Fibroblast of mammary gland (primary cell): Measurements from ENCODE around the gene EIF2S2.

ENCODE experiments used
- DNase-seq: peaks from one replicate; pipeline ENCODE4 v3.0.0-alpha.2; 2010; ENCODE audit warnings: low read depth
- H3K4me3 ChIP-seq: 2 replicates; pipeline ENCODE4 v1.5.1; 2011; ENCODE audit warnings: low read depth, mild to moderate bottlenecking, low read length, moderate library complexity; ENCODE audit not compliant: control insufficient read depth
- TF ChIP-seq, protein P1 (sequence below): conservative IDR thresholded peaks from 2 replicates; pipeline ENCODE4 v1.5.1; 2011; ENCODE audit warnings: low read depth, low read length, inconsistent platforms; ENCODE audit not compliant: control insufficient read depth, insufficient read depth

Gene EIF2S2

DNA sequence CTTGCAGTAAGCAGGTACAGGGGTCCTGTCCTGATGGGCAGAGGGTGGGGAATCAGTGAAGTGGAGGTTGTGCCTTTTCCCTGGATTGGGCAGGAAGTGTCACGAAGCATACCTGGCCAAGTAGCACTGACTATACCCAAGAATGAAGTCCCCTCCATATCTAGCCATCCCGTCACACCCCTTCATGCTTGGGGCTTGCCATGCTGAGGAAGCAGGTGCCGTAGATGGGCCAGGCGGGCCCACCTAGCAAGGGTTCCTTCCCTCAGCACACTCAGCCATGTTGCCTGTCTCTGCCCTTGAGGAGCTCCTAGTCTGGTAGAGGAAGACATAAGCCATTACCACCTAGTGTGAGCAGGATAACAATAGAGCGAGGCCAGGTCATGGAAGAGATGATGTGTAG, 33.5 kb downstream of the EIF2S2 start:
- TF ChIP-seq, protein P1, sequence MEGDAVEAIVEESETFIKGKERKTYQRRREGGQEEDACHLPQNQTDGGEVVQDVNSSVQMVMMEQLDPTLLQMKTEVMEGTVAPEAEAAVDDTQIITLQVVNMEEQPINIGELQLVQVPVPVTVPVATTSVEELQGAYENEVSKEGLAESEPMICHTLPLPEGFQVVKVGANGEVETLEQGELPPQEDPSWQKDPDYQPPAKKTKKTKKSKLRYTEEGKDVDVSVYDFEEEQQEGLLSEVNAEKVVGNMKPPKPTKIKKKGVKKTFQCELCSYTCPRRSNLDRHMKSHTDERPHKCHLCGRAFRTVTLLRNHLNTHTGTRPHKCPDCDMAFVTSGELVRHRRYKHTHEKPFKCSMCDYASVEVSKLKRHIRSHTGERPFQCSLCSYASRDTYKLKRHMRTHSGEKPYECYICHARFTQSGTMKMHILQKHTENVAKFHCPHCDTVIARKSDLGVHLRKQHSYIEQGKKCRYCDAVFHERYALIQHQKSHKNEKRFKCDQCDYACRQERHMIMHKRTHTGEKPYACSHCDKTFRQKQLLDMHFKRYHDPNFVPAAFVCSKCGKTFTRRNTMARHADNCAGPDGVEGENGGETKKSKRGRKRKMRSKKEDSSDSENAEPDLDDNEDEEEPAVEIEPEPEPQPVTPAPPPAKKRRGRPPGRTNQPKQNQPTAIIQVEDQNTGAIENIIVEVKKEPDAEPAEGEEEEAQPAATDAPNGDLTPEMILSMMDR: no peak
- DNase-seq: no peak
- H3K4me3 ChIP-seq: no peak overlapping the region

DNA sequence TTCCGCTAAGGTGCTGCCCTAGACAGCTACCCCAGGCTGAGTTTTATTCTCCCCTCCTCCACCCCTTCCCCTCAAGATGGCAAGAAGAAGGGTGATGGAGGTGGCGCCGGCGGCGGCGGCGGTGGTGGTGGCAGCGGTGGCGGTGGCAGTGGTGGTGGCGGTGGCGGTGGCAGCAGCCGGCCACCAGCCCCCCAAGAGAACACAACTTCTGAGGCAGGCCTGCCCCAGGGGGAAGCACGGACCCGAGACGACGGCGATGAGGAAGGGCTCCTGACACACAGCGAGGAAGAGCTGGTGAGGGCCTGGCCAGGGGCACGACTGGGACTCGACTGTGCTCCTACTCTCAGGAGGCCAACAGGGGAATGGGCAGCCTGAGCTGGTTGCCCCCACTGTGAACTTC, 35.1 kb downstream of the EIF2S2 start:
- no peak for DNase-seq
- no peak overlapping the region for H3K4me3 ChIP-seq
- TF ChIP-seq, protein P1: no peak

DNA sequence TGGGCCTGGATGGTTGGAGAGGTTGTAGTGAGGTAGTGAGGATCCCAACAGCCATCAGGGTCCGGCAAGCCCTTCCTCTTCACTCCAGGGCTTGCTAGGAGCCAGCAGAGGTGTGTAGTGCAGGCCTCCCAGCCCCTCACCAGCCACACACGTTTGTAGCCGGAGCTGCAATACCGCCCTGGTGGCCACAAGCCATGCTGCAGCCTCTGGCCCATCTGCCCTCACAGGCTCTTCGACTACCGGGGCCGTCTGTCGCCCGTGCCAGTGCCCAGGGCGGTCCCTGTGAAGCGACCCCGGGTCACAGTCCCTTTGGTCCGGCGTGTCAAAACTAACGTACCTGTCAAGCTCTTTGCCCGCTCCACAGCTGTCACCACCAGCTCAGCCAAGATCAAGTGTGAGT, 36.4 kb downstream of the EIF2S2 start:
- no peak overlapping the region for H3K4me3 ChIP-seq
- no peak for DNase-seq
- TF ChIP-seq, protein P1: no peak

GRCh38 chr20:34074101-34074760, 37.8 kb downstream of the EIF2S2 start:
- peak; percentile 23 for DNase-seq
- H3K4me3 ChIP-seq: no peak overlapping the region
- TF ChIP-seq, protein P1: no peak

DNA sequence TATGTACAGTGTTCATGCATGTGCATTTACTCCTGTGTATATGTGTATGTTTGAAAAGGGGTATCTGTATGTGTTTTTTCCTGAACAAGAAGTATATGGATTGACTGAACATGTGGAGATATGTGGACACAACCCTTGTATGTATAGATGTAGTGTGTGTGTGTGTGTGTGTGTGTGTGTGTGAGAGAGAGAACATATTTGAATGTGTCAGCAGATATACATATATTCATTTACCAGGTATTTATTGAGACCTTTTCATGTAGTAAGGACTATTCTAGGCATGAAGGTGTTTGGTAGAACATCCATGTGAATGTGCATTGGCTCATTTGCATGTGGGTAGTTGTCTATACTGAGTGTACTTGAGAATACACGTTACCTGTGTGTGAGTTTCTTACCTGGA, 39.3 kb downstream of the EIF2S2 start:
- DNase-seq: no peak
- no peak overlapping the region for H3K4me3 ChIP-seq
- TF ChIP-seq, protein P1: no peak

DNA sequence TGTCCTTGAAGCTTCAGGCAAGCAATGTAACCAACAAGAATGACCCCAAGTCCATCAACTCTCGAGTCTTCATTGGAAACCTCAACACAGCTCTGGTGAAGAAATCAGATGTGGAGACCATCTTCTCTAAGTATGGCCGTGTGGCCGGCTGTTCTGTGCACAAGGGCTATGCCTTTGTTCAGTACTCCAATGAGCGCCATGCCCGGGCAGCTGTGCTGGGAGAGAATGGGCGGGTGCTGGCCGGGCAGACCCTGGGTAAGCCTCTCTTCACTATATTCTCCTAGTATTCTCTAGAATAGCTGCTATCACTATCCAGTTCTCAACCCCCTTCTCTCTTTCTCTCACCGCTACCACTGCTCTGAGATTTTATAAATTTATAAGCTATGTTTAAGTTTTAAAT, 40.0 kb downstream of the EIF2S2 start:
- no peak for DNase-seq
- TF ChIP-seq, protein P1: no peak
- H3K4me3 ChIP-seq: no peak overlapping the region

DNA sequence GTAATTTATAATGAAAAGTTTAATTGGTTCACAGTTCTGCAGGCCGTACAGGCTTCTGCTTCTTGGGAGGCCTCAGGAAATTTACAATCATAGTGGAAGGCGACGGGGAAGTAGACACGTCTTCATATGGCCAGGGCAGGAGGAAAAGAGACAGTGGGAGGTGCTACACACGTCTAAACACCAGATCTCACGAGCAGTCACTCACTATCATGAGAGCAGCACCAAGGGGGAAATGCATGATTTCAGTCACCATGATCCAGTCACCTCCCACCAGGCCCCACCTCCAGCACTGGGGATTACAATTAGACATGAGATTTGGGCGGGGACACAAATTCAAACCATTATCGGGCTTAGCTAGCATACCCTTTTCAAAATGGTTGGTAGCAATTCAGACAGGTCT, 41.2 kb downstream of the EIF2S2 start:
- no peak for DNase-seq
- no peak overlapping the region for H3K4me3 ChIP-seq
- TF ChIP-seq, protein P1: no peak
